ENCODE results near the gene PHACTR2. TPM values are rescaled to one million over a fixed set of nuclear protein-coding genes. Genes with fewer than 3 reads are reported as not detected.

Gene PHACTR2
- total RNA-seq, 4 donors from 2014 or later, result 61.3 to 122 (median 86.0) TPM

- Histone ChIP-seq H3K9me3 (no peaks in the 10 kb centered on the region), H3K4me1 (peaks cover 29 to 85% (median 43%) of the 10 kb centered on the region in 3 donors), H3K4me3 (no peak overlapping the region), H3K27ac (peak overlapping the region in 1 of 4 donors; percentile 73), H3K36me3 (no peaks in the 10 kb centered on the region), H3K27me3 (no peaks in the 10 kb centered on the region)
- no peak for TF ChIP-seq POLR2A (IDR thresholded peaks at IDR 0.05)
- TF ChIP-seq CTCF (IDR thresholded peaks at IDR 0.05), result no peak
- no peak for TF ChIP-seq POLR2AphosphoS5 (IDR thresholded peaks at IDR 0.05)
- no peak for TF ChIP-seq EP300 (IDR thresholded peaks at IDR 0.05)
- no peak for ATAC-seq
- 80 to 90% methylated on average over 8 to 9 of the region's 9 CpGs for whole genome bisulfite sequencing, 2 donors (ENCODE audit: low coverage in 1 of 2)
Measured at GRCh38 chr6:143689852-143690251, 12.1 kb downstream of the PHACTR2 start.

DNA sequence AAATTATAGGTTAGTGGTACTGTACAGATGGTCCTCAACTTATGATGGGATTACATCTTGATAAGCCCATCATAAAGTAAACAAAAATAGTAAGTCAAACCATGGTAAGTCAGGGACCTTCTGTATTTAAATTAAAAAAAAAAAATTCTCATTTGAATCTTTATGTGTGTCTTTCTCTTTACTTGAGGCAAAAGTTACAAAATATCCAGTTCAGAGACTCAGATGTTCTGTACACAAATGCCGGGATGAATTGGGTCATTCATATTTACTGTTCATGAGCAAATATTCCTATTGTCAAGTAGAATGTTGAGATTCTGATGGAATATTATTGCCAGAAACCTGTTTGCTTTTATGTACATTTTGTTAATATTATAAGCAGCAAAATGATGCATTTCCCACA, 13.4 kb downstream of the PHACTR2 start:
- H3K27ac ChIP-seq, result no peak overlapping the region
- TF ChIP-seq EP300 (IDR thresholded peaks at IDR 0.05), result no peak
- TF ChIP-seq POLR2A (IDR thresholded peaks at IDR 0.05), result no peak
- TF ChIP-seq CTCF (IDR thresholded peaks at IDR 0.05), result no peak
- H3K4me1 ChIP-seq, result peaks cover 33 to 98% (median 55%) of the 10 kb centered on the region in 3 donors

DNA sequence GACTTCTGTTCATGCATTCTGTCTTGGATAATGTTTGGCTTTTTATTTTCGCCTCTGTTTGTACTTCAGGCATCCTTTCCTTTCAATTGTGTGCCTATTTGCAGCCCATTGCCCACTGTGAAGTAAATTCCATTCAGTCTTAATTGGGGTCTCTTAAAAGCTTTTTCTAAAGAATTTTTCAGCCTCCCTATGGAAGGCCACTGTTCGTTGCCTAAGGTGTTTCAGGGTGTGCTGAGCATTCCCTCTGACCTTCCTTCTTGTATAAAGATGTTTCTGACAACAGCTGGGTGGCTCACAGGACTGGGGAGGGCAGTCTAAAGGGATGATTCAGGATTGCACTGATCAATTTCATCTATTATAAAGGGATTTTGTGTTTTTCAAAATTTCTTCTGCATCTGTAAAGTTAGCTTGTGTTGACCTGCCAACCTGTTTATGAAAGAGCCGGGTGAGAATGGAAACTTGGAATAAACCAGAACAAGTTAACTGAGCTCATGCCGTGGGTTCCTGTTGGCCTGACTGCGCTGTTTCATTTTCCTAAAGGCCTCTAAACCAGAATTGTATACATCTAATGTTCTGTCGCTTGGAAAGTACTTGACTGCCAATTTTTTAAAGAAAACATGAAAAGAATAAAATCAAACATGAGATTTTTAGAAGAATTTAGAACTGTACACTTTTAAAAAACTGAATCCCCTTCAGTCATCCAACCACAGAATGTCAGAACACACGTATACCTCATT, 14.3 kb downstream of the PHACTR2 start:
- TF ChIP-seq EP300 (IDR thresholded peaks at IDR 0.05) (no peak), POLR2AphosphoS5 (IDR thresholded peaks at IDR 0.05) (no peak), CTCF (IDR thresholded peaks at IDR 0.05) (no peak)
- H3K4me3 ChIP-seq, result no peak overlapping the region
- no peaks in the 10 kb centered on the region for H3K27me3 ChIP-seq
- peak overlapping the region; percentile 59 to 69 (median 64) for H3K27ac ChIP-seq
- H3K9me3 ChIP-seq, result no peaks in the 10 kb centered on the region
- peaks cover 35 to 100% (median 51%) of the 10 kb centered on the region in 3 donors for H3K4me1 ChIP-seq
- ATAC-seq, result no peak
- H3K36me3 ChIP-seq, result no peaks in the 10 kb centered on the region
- 40 to 42% methylated on average over 6 to 7 of the region's 7 CpGs for WGBS, 2 donors (ENCODE audit: low coverage in 1 of 2)

More for the DNA sequence above, 13.4 kb downstream of the PHACTR2 start:
- H3K27me3 ChIP-seq, result no peaks in the 10 kb centered on the region
- no peak for ATAC-seq
- 42 to 80% methylated on average over 1 of the region's 1 CpG for WGBS, 2 donors (ENCODE audit: low coverage in 1 of 2)
- no peak overlapping the region for H3K4me3 ChIP-seq
- no peaks in the 10 kb centered on the region for H3K36me3 ChIP-seq
- H3K9me3 ChIP-seq, result no peaks in the 10 kb centered on the region

GRCh38 chr6:143692696-143693095, 14.9 kb downstream of the PHACTR2 start:
- peak overlapping the region; percentile 59 to 69 (median 64) for H3K27ac ChIP-seq
- no peaks in the 10 kb centered on the region for H3K36me3 ChIP-seq
- peaks cover 42 to 99% (median 52%) of the 10 kb centered on the region in 3 donors for H3K4me1 ChIP-seq
- TF ChIP-seq CTCF (IDR thresholded peaks at IDR 0.05) (no peak), POLR2A (IDR thresholded peaks at IDR 0.05) (no peak), EP300 (IDR thresholded peaks at IDR 0.05) (no peak), POLR2AphosphoS5 (IDR thresholded peaks at IDR 0.05) (no peak)
- WGBS, 2 donors (ENCODE audit: low coverage in 1 of 2), result 56% methylated on average over 3 of the region's 3 CpGs
- no peak overlapping the region for H3K4me3 ChIP-seq
- no peaks in the 10 kb centered on the region for H3K9me3 ChIP-seq
- no peaks in the 10 kb centered on the region for H3K27me3 ChIP-seq
- ATAC-seq, result no peak

DNA sequence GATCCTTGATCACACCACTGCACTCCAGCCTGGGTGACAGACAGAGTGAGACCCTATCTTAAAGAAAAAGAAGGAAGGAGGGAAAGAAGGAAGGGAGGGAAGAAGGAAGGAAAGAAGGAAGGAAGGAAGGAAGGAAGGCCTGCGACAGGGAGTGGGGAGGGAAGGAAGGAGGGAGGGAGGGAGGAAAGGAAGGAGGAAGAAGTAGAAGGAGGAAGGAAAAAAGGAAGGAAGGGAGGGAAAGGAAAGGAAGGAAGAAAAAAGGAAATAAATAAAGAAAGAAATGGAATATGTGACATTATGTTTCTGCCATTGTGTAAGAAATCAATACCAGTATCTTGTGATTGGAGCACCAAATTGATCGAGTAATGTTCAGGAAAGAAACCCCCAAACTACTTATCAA, 16.2 kb downstream of the PHACTR2 start:
- Histone ChIP-seq H3K9me3 (no peaks in the 10 kb centered on the region), H3K4me3 (no peak overlapping the region), H3K4me1 (peaks cover 43 to 99% (median 46%) of the 10 kb centered on the region in 3 donors), H3K27me3 (no peaks in the 10 kb centered on the region), H3K36me3 (no peaks in the 10 kb centered on the region), H3K27ac (peak overlapping the region; percentile 25 to 69 (median 64))
- WGBS, 2 donors (ENCODE audit: low coverage in 1 of 2), result 58 to 60% methylated on average over 2 of the region's 2 CpGs
- TF ChIP-seq EP300 (IDR thresholded peaks at IDR 0.05) (no peak), CTCF (IDR thresholded peaks at IDR 0.05) (no peak), POLR2AphosphoS5 (IDR thresholded peaks at IDR 0.05) (no peak), POLR2A (IDR thresholded peaks at IDR 0.05) (no peak)
- no peak for ATAC-seq

All from gastroesophageal sphincter (tissue), 4 donors.